ENCODE data around the gene ARMC3. TPM values are rescaled to one million over a fixed set of nuclear protein-coding genes. Genes with fewer than 3 reads are reported as not detected.
"Not testable (repeated sequence)": the region's sequence is repeated elsewhere in the genome, so short reads cannot be mapped to it uniquely, and the experiment has no call there.

Gene ARMC3
- total RNA-seq, 1 experiment from 2014 or later, result not detected

- no peak for DNase-seq (ENCODE audit: low read depth)
Measured at GRCh38 chr10:23070913-23071218, 143.0 kb downstream of the ARMC3 start.

DNA sequence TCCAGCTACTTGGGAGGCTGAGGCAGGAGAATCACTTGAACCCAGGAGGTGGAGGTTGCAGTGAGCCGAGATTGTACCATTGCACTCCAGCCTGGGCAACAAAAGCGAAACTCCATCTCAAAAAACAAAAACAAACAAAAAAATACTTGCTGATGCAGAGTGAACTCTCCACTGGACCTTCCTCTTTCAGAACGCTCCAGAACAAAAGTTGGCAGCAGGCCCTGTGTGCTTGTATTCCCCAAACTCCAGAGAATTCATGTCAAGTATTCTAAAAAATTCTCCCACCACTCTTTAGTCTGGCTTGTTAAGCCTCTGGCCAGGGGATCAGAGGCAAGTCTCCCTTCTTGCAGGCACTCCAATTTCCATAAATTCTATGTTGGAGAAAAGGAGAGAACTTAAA is 144.7 kb downstream of the ARMC3 start:
- not testable (repeated sequence) for DNase-seq (ENCODE audit: low read depth)

DNA sequence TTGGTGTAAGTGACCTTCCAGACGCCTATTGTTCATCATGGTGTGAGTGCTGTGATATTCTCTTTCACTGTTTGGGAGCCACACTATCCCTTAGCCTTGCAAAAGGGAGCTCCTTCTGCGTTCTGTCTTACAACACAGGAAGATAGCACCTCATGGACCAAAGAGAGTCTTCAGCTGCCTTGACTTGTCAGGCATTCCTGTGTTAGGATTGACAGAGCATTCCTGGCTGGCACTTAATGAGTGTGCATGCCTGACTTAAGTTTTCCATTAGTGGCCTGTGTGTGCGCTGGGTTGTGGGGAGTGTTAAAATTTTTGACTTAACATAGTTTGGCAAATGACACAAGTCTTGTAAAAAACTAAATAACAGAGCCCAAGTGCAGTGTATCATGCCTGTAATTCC is 145.7 kb downstream of the ARMC3 start:
- no peak for DNase-seq (ENCODE audit: low read depth)

DNA sequence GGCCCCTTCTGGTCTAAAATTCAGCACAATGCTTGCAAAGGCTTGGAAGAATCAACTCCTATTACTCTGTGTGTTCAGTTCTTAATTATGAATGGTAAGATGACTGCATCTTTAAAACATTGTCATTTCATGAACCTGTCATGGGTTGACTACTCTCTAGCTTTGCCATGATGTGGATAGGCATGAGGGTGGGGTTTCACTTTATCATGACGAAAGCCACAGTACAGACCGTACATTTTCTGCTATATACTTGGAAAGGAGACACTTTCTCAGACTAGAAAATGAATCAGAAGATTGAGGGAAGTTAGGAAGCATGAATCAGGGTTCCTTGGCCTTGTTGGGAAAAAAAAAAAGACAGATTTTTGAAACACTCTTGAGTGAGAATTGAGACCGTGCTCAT is 147.8 kb downstream of the ARMC3 start:
- DNase-seq (ENCODE audit: low read depth), result peak; percentile 32

DNA sequence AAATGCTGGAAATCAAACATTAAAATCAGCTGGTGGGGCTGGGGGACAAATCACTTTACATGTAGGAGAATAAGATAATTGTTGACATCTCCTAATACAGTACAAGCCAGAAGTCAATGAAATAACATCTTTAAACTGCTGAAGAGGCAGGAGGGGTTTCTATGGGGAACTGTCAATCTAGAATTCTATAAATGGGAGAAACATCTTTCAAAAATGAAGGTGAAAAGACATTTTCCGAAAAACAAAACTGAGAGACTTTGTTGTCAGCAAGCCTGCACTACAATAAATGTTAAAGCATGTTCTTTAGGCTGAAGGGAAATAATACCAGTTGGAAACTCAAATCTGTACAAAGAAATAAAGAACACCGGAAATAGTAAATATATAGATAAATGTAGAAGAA is 150.3 kb downstream of the ARMC3 start:
- DNase-seq (ENCODE audit: low read depth), result no peak

DNA sequence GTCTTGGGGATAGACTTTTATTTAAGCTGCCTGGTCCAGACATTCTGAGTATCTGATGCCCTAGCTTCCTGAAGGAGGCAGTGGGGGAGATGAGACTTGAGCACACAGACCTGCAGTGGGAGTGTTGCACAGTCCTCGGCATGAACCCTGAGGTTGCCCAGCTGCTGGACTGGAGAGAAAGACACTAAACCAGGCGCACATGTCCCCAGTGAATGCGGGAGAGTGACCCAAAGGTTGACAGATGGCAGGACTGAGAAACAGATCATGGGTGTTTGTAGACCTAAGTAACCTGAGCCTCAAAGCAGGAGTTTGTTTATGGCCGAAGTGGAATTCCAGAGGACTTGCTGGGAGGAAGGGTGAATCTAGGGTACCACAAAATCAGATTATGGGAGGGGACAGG is 151.8 kb downstream of the ARMC3 start:
- DNase-seq (ENCODE audit: low read depth), result no peak

DNA sequence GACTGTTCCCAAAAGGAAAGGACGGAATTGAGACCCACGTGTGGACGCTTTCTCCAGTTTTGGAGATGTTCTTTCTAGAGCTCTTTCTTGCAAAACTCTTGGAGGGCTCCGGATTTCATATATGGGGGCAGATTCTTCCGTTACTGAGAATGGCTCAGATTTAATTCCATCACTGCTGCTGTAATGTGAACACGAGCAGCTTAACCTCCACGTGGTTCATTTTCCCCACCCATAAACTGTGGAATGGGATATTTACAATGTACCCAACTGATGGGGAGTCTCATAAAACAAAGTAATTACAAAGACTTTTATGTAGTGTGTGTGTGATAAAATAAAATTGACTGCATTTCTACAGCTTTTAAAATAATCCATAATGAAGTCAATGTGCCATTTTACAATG is 152.4 kb downstream of the ARMC3 start:
- DNase-seq (ENCODE audit: low read depth), result no peak

GRCh38 chr10:23081221-23081750 is 153.4 kb downstream of the ARMC3 start:
- no peak for DNase-seq (ENCODE audit: low read depth)

- peak; percentile 11 for DNase-seq (ENCODE audit: low read depth)
Measured at GRCh38 chr10:23081891-23082290, 154.0 kb downstream of the ARMC3 start.

Small RNA genes lying within 50 kb of the gene (small RNA-seq; reads per million reads assigned to genes)
- gene RNA5SP304, result 0.95 reads per million, percentile 73 among the genes with 10 or more reads in this experiment

Other genes with a start within 250 kb of the ARMC3 start
- 43.8 and 59.2 TPM in 2 replicates for gene PIP4K2A, start 213.5 kb upstream of the ARMC3 start, total RNA-seq (2014; rRNA removed; shearing (Covaris generic))
- 10.1 and 10.3 TPM in 2 replicates for gene MSRB2, start 167.5 kb downstream of the ARMC3 start, total RNA-seq (2014; rRNA removed; shearing (Covaris generic))

Measured in HT1080 (cell line).